K562 (cell line): Measurements from ENCODE around the gene SAXO1. TPM values are rescaled to one million over a fixed set of nuclear protein-coding genes. Genes with fewer than 3 reads are reported as not detected.

ENCODE experiments used
- ATAC-seq: fragments of 200-7000 bp; cut with Tn5 transposase; 3 replicates; pipeline ENCODE4 v1.9.1; 2020; ENCODE audit warnings: moderate library complexity
- BruUV-seq: library from RNA; stranded (reverse); fragments of 400-500 nt; replicated peaks from 2 replicates; lab custom pipeline; 2021; lab: Mats Ljungman, UMichigan
- CTCF ChIA-PET: fragments of 300-600 bp; formaldehyde crosslinking; extraction: SDS; loops from one replicate; lab custom pipeline; 2021; ENCODE audit warnings: low intra/inter-chr PET ratio; lab: Yijun Ruan, JAX
- POLR2A ChIA-PET: fragments of 300-600, 350-650 bp; sonication (Branson Sonifier 250); formaldehyde crosslinking; extraction: SDS; loops from one replicate; lab custom pipeline; 2021; ENCODE audit warnings: antibody characterized with exemption, inconsistent platforms; lab: Yijun Ruan, JAX
- DNase-seq, 4 experiments: peaks; one replicate each; pipeline versions ENCODE4 v3.0.0 to v3.0.0-alpha.2; 2011 to 2018; ENCODE audit warnings: low spot score in 3 of 4, mixed read lengths in 3 of 4; ENCODE audit errors: extremely low read depth in 1 of 4
- FAIRE-seq: peaks from 2 replicates; lab custom pipeline; 2011; peaks lifted over from hg19 to GRCh38; lab: Jason Lieb, UNC
- H2AFZ ChIP-seq: 2 replicates; pipeline ENCODE4 v1.6.0; 2011; ENCODE audit warnings: low read depth, low read length, control low read depth, inconsistent platforms
- H3K27ac ChIP-seq: fragments of 200-600 bp; 3 replicates; pipeline ENCODE4 v1.8.0; 2011; ENCODE audit warnings: low read depth, mild to moderate bottlenecking, control low read depth, inconsistent platforms, low read length, moderate library complexity, mixed read lengths; ENCODE audit errors: extremely low read depth
- H3K27me3 ChIP-seq, 2 experiments: fragments of 300-600 bp in 1 of 2; 2 replicates in 1 of 2; 3 replicates in 1 of 2; pipeline versions ENCODE4 v1.6.0 to v1.8.0; 2011; ENCODE audit warnings: inconsistent platforms in 2 of 2, low read length in 2 of 2, mild to moderate bottlenecking in 1 of 2, mixed read lengths in 1 of 2, moderate library complexity in 1 of 2; ENCODE audit not compliant: control insufficient read depth in 2 of 2, insufficient read depth in 2 of 2
- H3K36me3 ChIP-seq: fragments of 300-600 bp; 3 replicates; pipeline ENCODE4 v1.8.0; 2011; ENCODE audit warnings: mild to moderate bottlenecking, low read length, inconsistent platforms; ENCODE audit not compliant: control insufficient read depth, insufficient read depth
- H3K4me1 ChIP-seq, 2 experiments: fragments of 200-600 bp in 1 of 2; replicated peaks in 1 of 2; 2 replicates in 1 of 2; 3 replicates in 1 of 2; pipeline versions ENCODE4 v1.5.1 to v1.8.0; 2011; ENCODE audit warnings: inconsistent platforms in 2 of 2, low read length in 2 of 2, mild to moderate bottlenecking in 1 of 2, mixed read lengths in 1 of 2, moderate library complexity in 1 of 2; ENCODE audit not compliant: control insufficient read depth in 2 of 2, insufficient read depth in 2 of 2
- H3K4me2 ChIP-seq: 2 replicates; pipeline ENCODE4 v1.6.1; 2011; ENCODE audit warnings: low read length, control low read depth, inconsistent platforms, mixed read lengths; ENCODE audit not compliant: insufficient read depth
- H3K4me3 ChIP-seq: fragments of 200-600 bp; sonication (generic), shearing (Covaris generic); 2 replicates; pipeline ENCODE4 v1.5.1; 2016; ENCODE audit warnings: control low read depth, inconsistent platforms
- H3K79me2 ChIP-seq: fragments of 200-600 bp; 3 replicates; pipeline ENCODE4 v1.8.0; 2011; ENCODE audit warnings: low read length, inconsistent platforms; ENCODE audit not compliant: control insufficient read depth, insufficient read depth
- H3K9ac ChIP-seq, 2 experiments: 2 replicates each; pipeline versions ENCODE4 v1.6.0 to v1.6.1; 2011; ENCODE audit warnings: low read depth in 2 of 2, low read length in 2 of 2, control low read depth in 1 of 2, inconsistent platforms in 1 of 2, mild to moderate bottlenecking in 1 of 2, mixed read lengths in 1 of 2; ENCODE audit not compliant: insufficient read depth in 1 of 2
- H3K9me1 ChIP-seq: one replicate; pipeline ENCODE4 v1.6.0; 2011; ENCODE audit warnings: inconsistent platforms, mild to moderate bottlenecking, low read length, moderate library complexity; ENCODE audit not compliant: control insufficient read depth, insufficient read depth
- H3K9me3 ChIP-seq: replicated peaks from 2 replicates; pipeline ENCODE4 v1.5.1; 2011; ENCODE audit warnings: low read depth, low read length, inconsistent platforms; ENCODE audit not compliant: control insufficient read depth, insufficient read depth
- H4K20me1 ChIP-seq: replicated peaks from 2 replicates; pipeline ENCODE4 v1.6.1; 2011; ENCODE audit warnings: low read length, inconsistent platforms, mixed read lengths; ENCODE audit not compliant: control insufficient read depth, insufficient read depth
- ATF1 ChIP-seq, 2 experiments: fragments of 450-650 bp in 1 of 2; IDR thresholded peaks; 2 replicates each; pipeline ENCODE4 v1.6.1; 2016; ENCODE audit warnings: missing compliant biosample characterization in 1 of 2, missing genetic modification characterization in 1 of 2
- BMI1 ChIP-seq: fragments of 150-350 bp; IDR thresholded peaks from 2 replicates; pipeline ENCODE4 v1.6.1; 2014; ENCODE audit warnings: low read length
- BRCA1 ChIP-seq, 2 experiments: fragments of 450-650 bp in 1 of 2; sonication (generic) in 1 of 2; formaldehyde crosslinking in 1 of 2; IDR thresholded peaks; 2 replicates each; pipeline versions ENCODE4 v1.5.0 to v1.6.1; 2017 to 2020; ENCODE audit warnings: mild to moderate bottlenecking in 1 of 2, missing genetic modification reagents in 1 of 2
- EP400 ChIP-seq: fragments of 450-650 bp; IDR thresholded peaks from 2 replicates; pipeline ENCODE4 v1.6.1; 2017; ENCODE audit warnings: antibody characterized with exemption, mild to moderate bottlenecking, moderate library complexity
- ERF ChIP-seq: fragments of 450-650 bp; formaldehyde crosslinking; IDR thresholded peaks from 2 replicates; pipeline ENCODE4 v1.4.0; 2020; ENCODE audit warnings: mild to moderate bottlenecking, mixed read lengths
- FOXK1 ChIP-seq: sonication (generic); formaldehyde crosslinking; IDR thresholded peaks from 2 replicates; pipeline ENCODE4 v1.8.0; 2022; ENCODE audit warnings: missing genetic modification reagents, mild to moderate bottlenecking, borderline replicate concordance
- FUS ChIP-seq: fragments of 200-400 bp; formaldehyde crosslinking; optimal IDR thresholded peaks from 2 replicates; pipeline ENCODE3; 2017; ENCODE audit warnings: low read depth, low read length
- ILK ChIP-seq: fragments of 450-650 bp; IDR thresholded peaks from 2 replicates; pipeline ENCODE4 v1.6.1; 2016; ENCODE audit warnings: missing genetic modification characterization, low read depth, mild to moderate bottlenecking, missing compliant biosample characterization, moderate library complexity, borderline replicate concordance
- MTA2 ChIP-seq: fragments of 450-650 bp; IDR thresholded peaks from 2 replicates; pipeline ENCODE4 v1.6.1; 2016; ENCODE audit warnings: low read depth
- NFE2L1 ChIP-seq: fragments of 450-650 bp; IDR thresholded peaks from 2 replicates; pipeline ENCODE4 v1.6.1; 2016; ENCODE audit warnings: missing genetic modification characterization, low read depth, mild to moderate bottlenecking, missing compliant biosample characterization, moderate library complexity, borderline replicate concordance
- NFYB ChIP-seq: IDR thresholded peaks from 2 replicates; pipeline ENCODE4 v1.6.1; 2011; ENCODE audit warnings: mild to moderate bottlenecking, moderate library complexity; ENCODE audit not compliant: insufficient read length; ENCODE audit errors: extremely low read depth
- SLC30A9 ChIP-seq: fragments of 250-450 bp; sonication (Bioruptor Pico); IDR thresholded peaks from 2 replicates; pipeline ENCODE4 v1.8.0; 2022; ENCODE audit warnings: mild to moderate bottlenecking, moderate library complexity
- ZNF316 ChIP-seq: fragments of 450-650 bp; IDR thresholded peaks from 2 replicates; pipeline ENCODE4 v1.6.1; 2016
- WGBS: fragments of 100-300 bp; shearing (Covaris generic); methylation state at CpG from one replicate; pipeline ENCODE4 v1.1.6; 2016; ENCODE audit warnings: low coverage, mixed read lengths; ENCODE audit not compliant: insufficient coverage; ENCODE audit errors: missing lambda C conversion rate; 5-methylcytosine and 5-hydroxymethylcytosine counted together
- in situ Hi-C: fragments of 300-500 bp; cut with MboI; formaldehyde crosslinking; loops from 4 replicates; pipeline ENCODE4 v1.15.0; 2018; ENCODE audit warnings: inconsistent platforms, mixed read lengths
- intact Hi-C: fragments of 100-400 bp; cut with micrococcal nuclease; formaldehyde crosslinking; loops from 2 replicates; pipeline ENCODE4 v1.14.2; 2022
- polyA plus RNA-seq, 8 experiments: library from polyadenylated mRNA; depleted of rRNA in 4 of 8; stranded (reverse) in 5 of 8; unstranded in 3 of 8; fragments of >200 nt; fragmentation: Nextera tagmentation in 2 of 8; fragmentation: Illumina TruSeq in 1 of 8; extraction: Ambion mirVana in 2 of 8; extraction: Trizol in 1 of 8; gene quantifications; 2 replicates each; pipeline versions ENCODE4 v1.2.1 to v1.2.3, GENCODE V29; 2011 to 2014; ENCODE audit warnings: inconsistent platforms in 1 of 8, missing spikeins in 1 of 8
- total RNA-seq, 7 experiments: library from RNA; depleted of rRNA in 6 of 7; stranded (reverse); fragments of >200 nt in 6 of 7; fragmentation: Illumina TruSeq in 2 of 7; extraction: Trizol in 2 of 7; gene quantifications; 2 replicates each; pipeline versions ENCODE4 v1.2.1 to v1.2.3, GENCODE V29; 2011 to 2021; ENCODE audit warnings: low replicate concordance in 1 of 7

The SAXO1 gene
- total and polyA plus RNA-seq, 9 of the 15 experiments (the other 6 are each of a cell fraction or from before 2014, with no cell fraction given), result 0.04 TPM; not detected in 8

DNA sequence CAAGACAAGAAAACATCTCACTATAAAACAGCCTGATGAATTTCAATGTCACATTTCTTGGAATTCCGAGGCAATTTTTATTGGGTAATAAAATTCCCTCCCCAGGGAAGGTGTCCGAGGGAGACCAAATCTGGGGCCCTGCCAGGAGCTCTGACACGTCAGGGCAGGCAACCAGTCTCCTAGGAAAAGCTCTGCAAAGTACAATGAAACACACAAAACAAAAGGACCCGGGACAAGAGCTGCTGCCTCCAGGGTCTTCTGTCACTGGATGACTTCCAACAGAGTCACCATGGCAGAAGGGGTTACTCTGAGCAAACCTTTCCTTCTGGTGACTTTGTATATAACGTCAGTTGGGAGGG is 50.8 kb downstream of the SAXO1 start:
- 0% methylated on average over 5 of the region's 5 CpGs for WGBS
- TF ChIP-seq BMI1 (no peak), ATF1 (CRISPR knock-in tag; IDR thresholded peaks at IDR 0.05) (no peak), ATF1 (tag; IDR thresholded peaks at IDR 0.05) (no peak), ILK (tag) (no peak), ERF (CRISPR knock-in tag) (no peak), NFE2L1 (no peak), NFYB (no peak), ZNF316 (no peak), FUS (no peak), EP400 (no peak), FOXK1 (CRISPR knock-in tag) (no peak), BRCA1 (IDR thresholded peaks at IDR 0.05) (no peak), BRCA1 (CRISPR knock-in tag; IDR thresholded peaks at IDR 0.05) (no peak), SLC30A9 (CRISPR knock-in tag) (no peak), MTA2 (no peak)
- Histone ChIP-seq H3K9me1 (no peaks in the 10 kb centered on the region), H3K4me2 (no peak overlapping the region), H3K27me3 (no peaks in the 10 kb centered on the region), H3K79me2 (no peaks in the 10 kb centered on the region), H2AFZ (no peak overlapping the region), H3K9me3 (no peaks in the 10 kb centered on the region), H3K9ac (no peak overlapping the region), H3K27ac (no peak overlapping the region), H3K4me3 (no peak overlapping the region), H3K4me1 (no peaks in the 10 kb centered on the region), H4K20me1 (no peaks in the 10 kb centered on the region), H3K36me3 (no peaks in the 10 kb centered on the region)
- ATAC-seq, result no peak
- DNase-seq, result no peak
- no peak for FAIRE-seq
- BruUV-seq, result no TSS peak
- POLR2A ChIA-PET, result interaction anchor here (0.5 kb wide), 1 partner anchor 975 kb away, joined by 3 read pairs; no protein-coding TSS in a partner anchor
- intact Hi-C loops (no loop called here), in situ Hi-C loops (no loop called here)
- CTCF ChIA-PET, result no interaction called here
